ENCODE results near the gene LCORL.

GRCh38 chr4:17941731-17942130, 79.8 kb downstream of the LCORL start:
- TF ChIP-seq EZH2 (IDR thresholded peaks at IDR 0.05; ENCODE audit: low read depth) (no peak), CTCF (conservative IDR thresholded peaks at IDR 0.05) (no peak)

All from PC-9 (cell line).